LNCAP (cell line): ENCODE measurements around the gene DOCK4.

Experiments
- TF ChIP-seq, protein P1 (sequence below): fragments of 450-650 bp; IDR thresholded peaks from 2 replicates; pipeline ENCODE4 v1.5.1; 2017; ENCODE audit warnings: mild to moderate bottlenecking

The DOCK4 gene

GRCh38 chr7:111690364-111691111 is 515.7 kb downstream of the DOCK4 start:
- TF ChIP-seq, protein P1, sequence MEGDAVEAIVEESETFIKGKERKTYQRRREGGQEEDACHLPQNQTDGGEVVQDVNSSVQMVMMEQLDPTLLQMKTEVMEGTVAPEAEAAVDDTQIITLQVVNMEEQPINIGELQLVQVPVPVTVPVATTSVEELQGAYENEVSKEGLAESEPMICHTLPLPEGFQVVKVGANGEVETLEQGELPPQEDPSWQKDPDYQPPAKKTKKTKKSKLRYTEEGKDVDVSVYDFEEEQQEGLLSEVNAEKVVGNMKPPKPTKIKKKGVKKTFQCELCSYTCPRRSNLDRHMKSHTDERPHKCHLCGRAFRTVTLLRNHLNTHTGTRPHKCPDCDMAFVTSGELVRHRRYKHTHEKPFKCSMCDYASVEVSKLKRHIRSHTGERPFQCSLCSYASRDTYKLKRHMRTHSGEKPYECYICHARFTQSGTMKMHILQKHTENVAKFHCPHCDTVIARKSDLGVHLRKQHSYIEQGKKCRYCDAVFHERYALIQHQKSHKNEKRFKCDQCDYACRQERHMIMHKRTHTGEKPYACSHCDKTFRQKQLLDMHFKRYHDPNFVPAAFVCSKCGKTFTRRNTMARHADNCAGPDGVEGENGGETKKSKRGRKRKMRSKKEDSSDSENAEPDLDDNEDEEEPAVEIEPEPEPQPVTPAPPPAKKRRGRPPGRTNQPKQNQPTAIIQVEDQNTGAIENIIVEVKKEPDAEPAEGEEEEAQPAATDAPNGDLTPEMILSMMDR, result no peak

DNA sequence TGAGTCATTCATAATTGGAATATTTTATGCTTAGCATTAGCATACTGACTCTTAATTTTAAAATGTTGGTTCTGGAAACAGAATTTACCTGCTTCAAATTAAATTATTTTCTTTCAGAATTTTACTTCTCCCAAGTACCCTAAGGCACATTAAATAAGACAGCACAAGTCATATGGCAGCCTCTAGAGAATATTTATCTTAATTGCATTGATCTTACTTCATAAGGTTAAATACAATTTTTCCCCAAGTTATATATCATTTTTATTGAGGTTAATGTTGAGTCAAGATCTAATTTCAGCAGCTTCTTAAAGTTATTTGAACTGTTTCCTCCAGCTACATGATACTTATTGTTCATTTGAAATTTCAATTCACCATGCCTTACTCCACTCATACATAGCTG is 520.9 kb downstream of the DOCK4 start:
- TF ChIP-seq, protein P1, result no peak

- TF ChIP-seq, protein P1, result no peak
These were observed 523.4 kb downstream of the DOCK4 start for GRCh38 chr7:111682588-111683340.

- TF ChIP-seq, protein P1, result no peak
These were observed 525.0 kb downstream of the DOCK4 start for GRCh38 chr7:111681242-111681641.

- TF ChIP-seq, protein P1, result no peak
These were observed 527.2 kb downstream of the DOCK4 start for GRCh38 chr7:111678986-111679385.

DNA sequence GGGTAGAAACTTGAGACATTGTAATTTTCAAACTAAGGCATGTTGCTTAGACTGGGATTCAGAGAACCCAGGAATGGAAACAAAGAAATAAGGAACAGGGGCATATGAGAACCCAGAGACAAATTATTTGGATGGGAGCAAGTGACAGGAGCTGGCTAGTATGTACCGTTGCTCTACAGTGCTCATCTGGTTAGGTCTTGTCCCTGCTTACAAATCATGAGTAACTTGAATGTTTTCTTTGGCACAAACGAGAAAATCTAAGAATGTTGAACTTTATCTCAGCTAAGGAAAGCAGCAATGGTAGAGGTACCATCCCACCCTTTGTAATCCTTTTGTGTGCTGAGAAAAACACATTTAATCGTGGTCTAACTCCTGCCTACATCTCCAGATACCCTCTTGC is 527.9 kb downstream of the DOCK4 start:
- TF ChIP-seq, protein P1, result no peak

GRCh38 chr7:111677848-111678247 is 528.4 kb downstream of the DOCK4 start:
- TF ChIP-seq, protein P1, result no peak
